ENCODE data around the gene SCN4B. TPM values are rescaled to one million over a fixed set of nuclear protein-coding genes. Genes with fewer than 3 reads are reported as not detected.

Gene SCN4B
- total and polyA plus RNA-seq, 10 of the 15 experiments (the other 5 are each of a cell fraction or from before 2014, with no cell fraction given) = 0.01 to 0.49 (median 0.04) TPM; not detected in 5

GRCh38 chr11:118200901-118201680 is 48.5 kb upstream of the SCN4B start:
- DNase-seq (ENCODE audit: low read depth, low spot score) = no peak
- Histone ChIP-seq H3K36me3 (ENCODE audit: control insufficient read depth in 2 of 2, insufficient read depth in 2 of 2, low read length in 1 of 2) (no peaks in the 10 kb centered on the region; a peak in 1 of 4 replicates), H3K27ac (ENCODE audit: control insufficient read depth, insufficient read depth) (no peak overlapping the region), H3K4me3 (no peak overlapping the region), H3K9me3 (replicated peaks; ENCODE audit: control insufficient read depth, insufficient read depth, low read length) (no peaks in the 10 kb centered on the region), H3K79me2 (ENCODE audit: control insufficient read depth, insufficient read depth, low read length) (no peaks in the 10 kb centered on the region), H3K4me1 (ENCODE audit: control insufficient read depth, insufficient read depth, low read length) (peaks cover under 1% of the 10 kb centered on the region; the same call in 1 of the 2 replicates), H3K4me2 (ENCODE audit: control insufficient read depth, insufficient read depth) (no peak overlapping the region), H3K27me3 (replicated peaks in 1 of 2; ENCODE audit: control insufficient read depth in 2 of 2, insufficient read depth in 2 of 2, low read length in 1 of 2) (no peaks in the 10 kb centered on the region; a peak in 1 of 4 replicates), H4K20me1 (ENCODE audit: control insufficient read depth, insufficient read depth) (no peaks in the 10 kb centered on the region), H2AFZ (ENCODE audit: control insufficient read depth, low read depth, low read length) (no peak overlapping the region), H3K9ac (ENCODE audit: control insufficient read depth, insufficient read depth, low read length) (no peak overlapping the region)
- WGBS (ENCODE audit: insufficient coverage, insufficient replicate concordance, low lambda C conversion rate, missing lambda C conversion rate) = 45% methylated on average over 9 of the region's 9 CpGs
- TF ChIP-seq CBX3 (IDR thresholded peaks at IDR 0.05; ENCODE audit: borderline replicate concordance, low read depth) (no peak), RUNX3 (IDR thresholded peaks at IDR 0.05; ENCODE audit: low read length) (no peak), HDGF (IDR thresholded peaks at IDR 0.05) (no peak), YY1 (IDR thresholded peaks at IDR 0.05; ENCODE audit: low read depth, low read length) (no peak), TBL1XR1 (IDR thresholded peaks at IDR 0.05; ENCODE audit: low read depth, low read length) (no peak), BCL11A (IDR thresholded peaks at IDR 0.05; ENCODE audit: low read depth, low read length) (no peak), RFX5 (IDR thresholded peaks at IDR 0.05; ENCODE audit: low read depth, low read length) (no peak), ETV6 (conservative IDR thresholded peaks at IDR 0.05 in 1 of 2, IDR thresholded peaks at IDR 0.05 in 1 of 2; ENCODE audit: borderline replicate concordance in 1 of 2, low read depth in 1 of 2) (no peak), NFXL1 (IDR thresholded peaks at IDR 0.05; ENCODE audit: borderline replicate concordance) (no peak), ASH2L (IDR thresholded peaks at IDR 0.05; ENCODE audit: borderline replicate concordance, low read depth) (no peak), PML (IDR thresholded peaks at IDR 0.05; ENCODE audit: low read length) (no peak), MEF2B (IDR thresholded peaks at IDR 0.05; ENCODE audit: partially characterized antibody, poor library complexity, severe bottlenecking) (no peak), POLR2AphosphoS2 (IDR thresholded peaks at IDR 0.05; ENCODE audit: low read depth, low read length) (no peak), CREB1 (IDR thresholded peaks at IDR 0.05; ENCODE audit: low read depth) (no peak), ZBTB4 (CRISPR knock-in tag; IDR thresholded peaks at IDR 0.05) (no peak), PKNOX1 (IDR thresholded peaks at IDR 0.05) (no peak), CREM (IDR thresholded peaks at IDR 0.05; ENCODE audit: low read depth) (no peak), ZNF274 (IDR thresholded peaks at IDR 0.05; ENCODE audit: insufficient read depth, insufficient read length) (no peak)
- no TSS peak for BruUV-seq (replicated peaks)
- intact Hi-C loops (cut with micrococcal nuclease; ENCODE audit: unreplicated experiment) (no loop called here), in situ Hi-C loops (cut with MboI) (no loop called here)
- SMC1A ChIA-PET (ENCODE audit: uncharacterized antibody, unreplicated experiment) = interaction anchor here (1.0 to 2.2 kb wide), 6 partner anchors 7 to 94 kb away, joined by 3 to 17 read pairs (median 5); partner anchors contain the start of genes JAML and MPZL3
- CTCF ChIA-PET = interaction anchor here (1.1 to 3.3 kb wide), 5 partner anchors 11 to 153 kb away, joined by 3 to 35 read pairs (median 10); partner anchors contain the start of gene MPZL2
- POLR2A ChIA-PET = interaction anchor here (1.5 kb wide), 1 partner anchor 7 kb away, joined by 4 read pairs; no protein-coding TSS in a partner anchor
- ATAC-seq = no peak
- RAD21 ChIA-PET (ENCODE audit: unreplicated experiment) = interaction anchor here (0.9 to 3.7 kb wide), 2 partner anchors 26 to 89 kb away, joined by 3 to 71 read pairs; no protein-coding TSS in a partner anchor
- FAIRE-seq = no peak

Data from GM12878 (cell line).